ENCODE results near the gene SAP25.

The SAP25 gene

DNA sequence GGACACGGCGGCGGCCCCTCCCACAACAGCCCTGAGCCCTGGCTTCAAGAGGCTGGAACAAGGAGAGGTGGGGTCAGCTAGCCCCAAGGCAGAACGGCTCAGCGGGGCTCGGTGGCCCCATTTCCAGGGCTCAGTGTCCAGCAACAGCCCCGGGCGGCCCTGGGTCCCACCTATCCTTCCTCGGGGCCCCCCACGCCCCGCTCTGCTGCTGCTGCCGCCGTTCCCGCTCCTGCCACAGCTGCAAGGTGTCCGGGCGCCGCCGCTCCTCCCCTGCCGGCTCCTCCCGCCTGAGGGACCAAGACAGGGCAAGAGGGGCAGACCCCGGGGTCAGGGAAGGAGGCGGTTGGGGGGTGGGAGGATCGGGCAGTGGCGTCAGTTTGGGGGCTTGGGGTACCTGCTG lies 3.4 kb upstream of the SAP25 start:
- Histone ChIP-seq H3K9ac (ENCODE audit: low read length in 5 of 5) (no peak overlapping the region), H3K27ac (ENCODE audit: low read depth, low read length) (no peak overlapping the region), H3K4me3 (ENCODE audit: low read depth in 1 of 5, low read length in 5 of 5) (no peak overlapping the region), H3K27me3 (ENCODE audit: control insufficient read depth in 5 of 5, insufficient read depth in 4 of 5, low read length in 5 of 5) (no peaks in the 10 kb centered on the region), H3K9me3 (ENCODE audit: control insufficient read depth in 5 of 5, low read length in 5 of 5) (no peaks in the 10 kb centered on the region), H3K36me3 (ENCODE audit: control insufficient read depth in 5 of 5, insufficient read depth in 5 of 5, low read length in 5 of 5) (peaks cover 0 to 89% (median 73%) of the 10 kb centered on the region in 5 donors), H3K4me1 (ENCODE audit: control insufficient read depth in 5 of 5, insufficient read depth in 5 of 5, low read length in 5 of 5) (peaks cover 0 to 3% (median 2%) of the 10 kb centered on the region in 5 donors)

DNA sequence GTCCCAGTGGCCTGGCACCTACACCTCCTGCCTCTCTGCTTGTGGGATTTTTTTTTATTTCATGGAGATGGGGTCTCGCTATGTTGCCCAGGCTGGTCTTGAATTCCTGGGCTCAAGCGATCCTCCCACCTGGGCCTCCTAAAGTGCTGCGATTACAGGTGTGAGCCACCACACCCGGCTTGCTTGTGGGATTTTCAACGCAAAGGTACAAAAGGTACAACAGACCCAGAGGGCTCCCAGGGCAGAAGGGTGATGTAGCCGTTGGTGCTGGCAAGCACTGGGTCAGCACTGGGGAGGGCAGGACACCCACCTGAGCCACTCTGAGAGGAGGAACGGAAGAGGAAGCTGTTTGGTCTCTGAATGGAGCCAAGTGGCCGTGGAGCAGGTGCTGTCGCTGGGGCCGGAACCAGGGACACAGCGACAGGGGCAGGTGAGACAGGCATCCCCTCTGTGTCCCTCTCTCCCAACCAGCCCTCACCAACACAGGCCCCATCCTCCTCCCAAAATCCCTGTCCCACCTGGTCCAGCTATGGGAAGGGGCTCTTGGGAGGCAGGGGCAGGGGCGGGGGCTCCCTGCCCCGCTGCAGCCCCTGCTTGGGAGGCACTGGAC lies 2.8 kb upstream of the SAP25 start:
- Histone ChIP-seq H3K27me3 (ENCODE audit: control insufficient read depth in 5 of 5, insufficient read depth in 4 of 5, low read length in 5 of 5) (no peaks in the 10 kb centered on the region), H3K9ac (ENCODE audit: low read length in 5 of 5) (no peak overlapping the region), H3K4me3 (ENCODE audit: low read depth in 1 of 5, low read length in 5 of 5) (no peak overlapping the region), H3K9me3 (ENCODE audit: control insufficient read depth in 5 of 5, low read length in 5 of 5) (no peaks in the 10 kb centered on the region), H3K36me3 (ENCODE audit: control insufficient read depth in 5 of 5, insufficient read depth in 5 of 5, low read length in 5 of 5) (peaks cover 0 to 83% (median 67%) of the 10 kb centered on the region in 5 donors), H3K4me1 (ENCODE audit: control insufficient read depth in 5 of 5, insufficient read depth in 5 of 5, low read length in 5 of 5) (no peaks in the 10 kb centered on the region), H3K27ac (ENCODE audit: low read depth, low read length) (no peak overlapping the region)

DNA sequence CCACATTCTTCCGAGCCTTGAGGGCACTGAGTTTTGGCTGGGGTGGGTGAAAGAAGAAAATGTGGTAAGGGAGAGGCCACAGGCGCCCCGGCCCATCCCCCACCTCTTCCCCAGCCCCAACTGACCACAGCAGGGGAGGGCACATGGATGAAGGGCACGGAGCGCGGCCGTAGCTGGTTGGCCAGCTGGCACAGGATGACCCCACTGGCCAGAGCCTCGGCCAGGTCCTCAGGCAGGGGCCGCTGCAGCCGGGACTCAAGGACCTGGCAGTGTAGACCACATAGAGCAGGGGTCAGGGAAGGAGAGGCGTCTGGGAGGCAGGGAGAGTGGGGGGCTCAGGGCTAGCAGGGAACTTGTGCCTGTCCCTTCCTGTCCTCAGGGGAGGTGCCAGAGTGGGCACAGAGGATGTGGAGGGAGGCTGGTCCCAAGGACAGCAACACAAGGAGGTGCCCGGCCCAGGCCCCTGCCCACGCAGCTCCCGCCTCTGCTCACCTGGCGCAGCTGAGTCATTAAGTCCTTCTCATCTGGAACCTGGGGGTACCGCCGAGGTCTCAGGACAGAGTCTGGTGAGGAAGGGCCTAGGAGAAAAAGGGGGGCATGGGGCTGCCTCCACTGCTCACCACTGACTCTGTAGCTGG lies 2.2 kb upstream of the SAP25 start:
- H3K27ac ChIP-seq (ENCODE audit: low read depth, low read length), result no peak overlapping the region
- H3K27me3 ChIP-seq (ENCODE audit: control insufficient read depth in 5 of 5, insufficient read depth in 4 of 5, low read length in 5 of 5), result no peaks in the 10 kb centered on the region
- H3K4me1 ChIP-seq (ENCODE audit: control insufficient read depth in 5 of 5, insufficient read depth in 5 of 5, low read length in 5 of 5), result peaks cover 0 to 3% (median under 1%) of the 10 kb centered on the region in 5 donors
- H3K9me3 ChIP-seq (ENCODE audit: control insufficient read depth in 5 of 5, low read length in 5 of 5), result no peaks in the 10 kb centered on the region
- H3K9ac ChIP-seq (ENCODE audit: low read length in 5 of 5), result no peak overlapping the region
- H3K36me3 ChIP-seq (ENCODE audit: control insufficient read depth in 5 of 5, insufficient read depth in 5 of 5, low read length in 5 of 5), result peaks cover 0 to 77% (median 61%) of the 10 kb centered on the region in 5 donors
- H3K4me3 ChIP-seq (ENCODE audit: low read depth in 1 of 5, low read length in 5 of 5), result no peak overlapping the region

DNA sequence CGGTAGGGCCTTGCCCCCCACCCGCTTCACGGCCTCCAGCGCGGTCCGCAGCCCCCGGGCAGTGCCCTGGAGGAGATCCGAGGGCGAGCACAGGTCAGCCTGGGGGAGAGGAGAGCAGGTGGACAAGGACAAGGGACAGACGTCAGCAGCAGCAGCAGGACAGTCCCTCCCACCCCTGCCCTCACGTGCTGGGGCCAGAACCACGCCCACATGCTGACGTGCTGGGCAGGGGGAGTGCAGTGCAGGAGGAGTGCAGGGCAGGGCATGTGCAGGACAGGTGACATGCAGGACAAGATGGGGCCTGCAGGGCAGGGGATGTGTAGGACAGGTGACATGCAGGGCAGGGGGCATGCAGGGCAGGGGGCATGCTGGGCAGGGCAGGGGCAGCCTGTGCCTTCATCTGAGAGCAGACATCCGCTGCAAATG lies 1.5 kb upstream of the SAP25 start:
- Histone ChIP-seq H3K9me3 (ENCODE audit: control insufficient read depth in 5 of 5, low read length in 5 of 5) (no peaks in the 10 kb centered on the region), H3K36me3 (ENCODE audit: control insufficient read depth in 5 of 5, insufficient read depth in 5 of 5, low read length in 5 of 5) (peaks cover 0 to 71% (median 54%) of the 10 kb centered on the region in 5 donors), H3K4me3 (ENCODE audit: low read depth in 1 of 5, low read length in 5 of 5) (no peak overlapping the region), H3K9ac (ENCODE audit: low read length in 5 of 5) (no peak overlapping the region), H3K4me1 (ENCODE audit: control insufficient read depth in 5 of 5, insufficient read depth in 5 of 5, low read length in 5 of 5) (peaks cover 1 to 9% (median 3%) of the 10 kb centered on the region in 5 donors), H3K27me3 (ENCODE audit: control insufficient read depth in 5 of 5, insufficient read depth in 4 of 5, low read length in 5 of 5) (no peaks in the 10 kb centered on the region), H3K27ac (ENCODE audit: low read depth, low read length) (no peak overlapping the region)

DNA sequence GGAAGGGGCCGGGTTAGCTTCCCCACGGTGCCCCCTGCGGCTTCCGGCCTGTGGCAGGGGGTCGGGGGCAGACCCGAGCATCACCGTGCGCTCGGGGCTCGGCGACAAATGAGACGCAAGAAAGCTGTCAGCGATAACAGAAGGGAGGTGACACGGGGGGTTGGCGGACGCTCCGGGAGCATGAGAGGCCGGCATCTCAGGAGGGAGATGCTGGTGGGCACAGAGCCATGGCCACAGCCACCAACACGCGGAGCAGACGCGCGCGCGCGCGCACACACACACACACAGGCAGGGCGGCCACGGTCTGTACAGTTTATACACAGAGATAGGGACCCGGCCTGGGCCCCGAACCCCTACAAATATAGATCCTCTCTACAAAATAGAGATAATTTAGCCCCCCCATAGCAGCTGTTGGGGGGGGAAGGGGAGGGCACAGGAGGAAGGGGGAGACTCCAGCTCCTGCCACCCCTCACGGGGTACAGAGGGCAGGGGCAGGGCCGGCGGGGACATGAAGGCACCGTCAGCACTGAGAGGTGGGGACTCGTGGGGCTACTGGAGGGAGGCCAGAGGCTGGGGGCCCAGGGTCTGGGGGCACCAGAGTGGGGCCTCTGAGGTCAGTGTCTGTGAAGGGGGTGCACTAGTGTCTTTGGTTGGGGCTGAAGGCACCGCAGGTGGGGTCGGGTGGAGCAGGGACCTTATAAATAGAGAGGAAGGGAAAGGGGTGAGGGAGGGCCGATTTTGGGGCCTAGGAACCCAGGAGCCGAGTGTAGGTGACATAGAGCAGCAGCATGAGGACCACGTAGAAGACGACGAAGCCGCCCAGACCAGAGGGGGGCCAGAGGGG lies 884 bp upstream of the SAP25 start:
- peaks cover 0 to 65% (median 48%) of the 10 kb centered on the region in 5 donors for H3K36me3 ChIP-seq (ENCODE audit: control insufficient read depth in 5 of 5, insufficient read depth in 5 of 5, low read length in 5 of 5)
- H3K4me3 ChIP-seq (ENCODE audit: low read depth in 1 of 5, low read length in 5 of 5), result no peak overlapping the region
- no peak overlapping the region for H3K9ac ChIP-seq (ENCODE audit: low read length in 5 of 5)
- H3K4me1 ChIP-seq (ENCODE audit: control insufficient read depth in 5 of 5, insufficient read depth in 5 of 5, low read length in 5 of 5), result peaks cover 1 to 15% (median 10%) of the 10 kb centered on the region in 5 donors
- H3K9me3 ChIP-seq (ENCODE audit: control insufficient read depth in 5 of 5, low read length in 5 of 5), result no peaks in the 10 kb centered on the region
- H3K27me3 ChIP-seq (ENCODE audit: control insufficient read depth in 5 of 5, insufficient read depth in 4 of 5, low read length in 5 of 5), result no peaks in the 10 kb centered on the region
- no peak overlapping the region for H3K27ac ChIP-seq (ENCODE audit: low read depth, low read length)

DNA sequence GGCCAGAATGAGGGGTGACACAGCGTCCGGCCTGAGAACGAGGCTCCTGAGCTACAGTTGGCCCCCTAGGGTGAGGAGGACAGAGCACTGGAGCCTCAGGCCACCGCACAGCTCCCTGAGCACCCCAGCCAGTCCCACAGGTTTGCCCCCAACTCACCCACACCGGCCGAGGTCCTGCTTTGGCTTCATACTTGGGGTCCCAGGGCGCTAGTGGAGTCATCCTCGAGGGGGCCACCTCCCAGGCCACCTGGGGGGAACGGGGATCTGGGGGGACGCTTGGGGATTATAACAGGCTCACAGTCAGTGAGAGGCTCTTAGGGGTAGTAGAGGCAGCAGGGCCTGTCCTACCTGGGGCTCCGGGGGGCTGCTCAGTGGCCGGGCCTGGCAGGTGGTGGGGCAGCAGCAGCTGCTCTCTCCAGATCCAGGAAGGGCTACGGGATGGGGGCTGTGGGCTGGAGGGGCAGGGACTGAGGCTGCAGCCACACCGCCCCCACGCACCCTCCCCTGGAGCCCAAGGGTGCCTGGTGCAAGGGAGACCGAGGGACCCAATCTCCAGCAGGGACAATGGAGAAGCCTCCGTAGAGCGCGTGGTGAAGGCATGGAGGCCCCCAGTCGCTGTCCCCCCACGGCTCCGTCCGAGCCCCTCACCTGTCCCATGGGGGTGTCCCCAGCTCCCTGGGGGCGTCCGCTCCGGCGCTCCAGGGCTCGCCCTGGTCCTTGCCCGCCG lies 588 bp downstream of the SAP25 start:
- H3K4me1 ChIP-seq (ENCODE audit: control insufficient read depth in 5 of 5, insufficient read depth in 5 of 5, low read length in 5 of 5), result peaks cover 1 to 30% (median 22%) of the 10 kb centered on the region in 5 donors
- no peak overlapping the region for H3K9ac ChIP-seq (ENCODE audit: low read length in 5 of 5)
- no peak overlapping the region for H3K27ac ChIP-seq (ENCODE audit: low read depth, low read length)
- no peak overlapping the region for H3K4me3 ChIP-seq (ENCODE audit: low read depth in 1 of 5, low read length in 5 of 5)
- peaks cover 0 to 51% (median 36%) of the 10 kb centered on the region in 5 donors for H3K36me3 ChIP-seq (ENCODE audit: control insufficient read depth in 5 of 5, insufficient read depth in 5 of 5, low read length in 5 of 5)
- H3K27me3 ChIP-seq (ENCODE audit: control insufficient read depth in 5 of 5, insufficient read depth in 4 of 5, low read length in 5 of 5), result no peaks in the 10 kb centered on the region
- H3K9me3 ChIP-seq (ENCODE audit: control insufficient read depth in 5 of 5, low read length in 5 of 5), result no peaks in the 10 kb centered on the region

DNA sequence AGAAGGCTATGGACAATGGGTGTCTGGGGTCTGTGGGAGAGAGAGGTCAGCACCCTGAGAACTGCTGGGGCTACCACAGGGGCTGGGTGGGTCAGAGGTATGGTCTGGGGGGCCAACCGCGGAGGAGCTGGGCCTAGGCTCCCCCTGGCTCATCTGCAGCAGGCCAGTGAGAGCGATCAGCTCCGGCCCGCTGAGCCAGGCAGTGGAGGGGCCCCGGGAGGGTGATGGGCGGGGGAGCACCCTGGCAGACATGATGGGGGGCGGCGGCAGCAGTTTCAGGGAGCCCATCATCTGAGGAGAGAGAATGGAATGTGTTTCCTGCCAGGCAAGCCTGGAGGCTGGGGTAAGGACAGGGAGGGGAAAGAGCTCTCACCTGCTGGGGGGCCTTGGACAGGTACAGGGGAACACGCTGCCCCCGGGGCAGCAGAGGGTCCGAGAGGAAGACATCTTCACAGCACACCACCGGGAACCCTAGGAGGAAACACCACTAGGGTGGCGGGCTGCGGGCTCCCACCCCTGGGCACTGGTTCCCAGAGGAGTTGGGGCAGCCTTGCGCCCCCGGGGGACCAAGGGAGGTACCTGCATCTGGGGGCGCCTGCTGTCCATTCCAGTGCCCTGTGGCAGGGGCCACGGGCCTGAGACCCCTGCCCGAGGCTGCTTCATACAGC lies 1.3 kb downstream of the SAP25 start:
- no peak overlapping the region for H3K27ac ChIP-seq (ENCODE audit: low read depth, low read length)
- no peak overlapping the region for H3K4me3 ChIP-seq (ENCODE audit: low read depth in 1 of 5, low read length in 5 of 5)
- H3K9me3 ChIP-seq (ENCODE audit: control insufficient read depth in 5 of 5, low read length in 5 of 5), result no peaks in the 10 kb centered on the region
- no peaks in the 10 kb centered on the region for H3K27me3 ChIP-seq (ENCODE audit: control insufficient read depth in 5 of 5, insufficient read depth in 4 of 5, low read length in 5 of 5)
- H3K4me1 ChIP-seq (ENCODE audit: control insufficient read depth in 5 of 5, insufficient read depth in 5 of 5, low read length in 5 of 5), result peaks cover 1 to 35% (median 25%) of the 10 kb centered on the region in 5 donors
- H3K36me3 ChIP-seq (ENCODE audit: control insufficient read depth in 5 of 5, insufficient read depth in 5 of 5, low read length in 5 of 5), result peaks cover 0 to 44% (median 29%) of the 10 kb centered on the region in 5 donors
- no peak overlapping the region for H3K9ac ChIP-seq (ENCODE audit: low read length in 5 of 5)

DNA sequence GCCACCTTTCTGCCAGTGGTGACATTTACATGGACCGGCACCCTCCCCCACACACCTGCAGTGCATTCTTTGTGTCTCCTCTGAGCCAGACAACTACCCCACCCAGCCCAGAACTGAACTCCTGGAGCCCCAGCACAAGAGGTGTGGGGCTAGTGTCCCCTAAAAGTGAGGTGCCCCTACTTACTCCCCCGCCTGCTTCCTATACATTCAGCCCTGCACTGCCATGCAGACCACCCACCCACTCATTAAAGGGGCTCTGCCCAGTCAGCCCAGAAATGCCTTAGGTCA lies 1.9 kb downstream of the SAP25 start:
- Histone ChIP-seq H3K36me3 (ENCODE audit: control insufficient read depth in 5 of 5, insufficient read depth in 5 of 5, low read length in 5 of 5) (peaks cover 0 to 38% (median 23%) of the 10 kb centered on the region in 5 donors), H3K4me1 (ENCODE audit: control insufficient read depth in 5 of 5, insufficient read depth in 5 of 5, low read length in 5 of 5) (peaks cover 1 to 36% (median 25%) of the 10 kb centered on the region in 5 donors), H3K9ac (ENCODE audit: low read length in 5 of 5) (no peak overlapping the region), H3K9me3 (ENCODE audit: control insufficient read depth in 5 of 5, low read length in 5 of 5) (no peaks in the 10 kb centered on the region), H3K27ac (ENCODE audit: low read depth, low read length) (no peak overlapping the region), H3K4me3 (ENCODE audit: low read depth in 1 of 5, low read length in 5 of 5) (no peak overlapping the region), H3K27me3 (ENCODE audit: control insufficient read depth in 5 of 5, insufficient read depth in 4 of 5, low read length in 5 of 5) (no peaks in the 10 kb centered on the region)

DNA sequence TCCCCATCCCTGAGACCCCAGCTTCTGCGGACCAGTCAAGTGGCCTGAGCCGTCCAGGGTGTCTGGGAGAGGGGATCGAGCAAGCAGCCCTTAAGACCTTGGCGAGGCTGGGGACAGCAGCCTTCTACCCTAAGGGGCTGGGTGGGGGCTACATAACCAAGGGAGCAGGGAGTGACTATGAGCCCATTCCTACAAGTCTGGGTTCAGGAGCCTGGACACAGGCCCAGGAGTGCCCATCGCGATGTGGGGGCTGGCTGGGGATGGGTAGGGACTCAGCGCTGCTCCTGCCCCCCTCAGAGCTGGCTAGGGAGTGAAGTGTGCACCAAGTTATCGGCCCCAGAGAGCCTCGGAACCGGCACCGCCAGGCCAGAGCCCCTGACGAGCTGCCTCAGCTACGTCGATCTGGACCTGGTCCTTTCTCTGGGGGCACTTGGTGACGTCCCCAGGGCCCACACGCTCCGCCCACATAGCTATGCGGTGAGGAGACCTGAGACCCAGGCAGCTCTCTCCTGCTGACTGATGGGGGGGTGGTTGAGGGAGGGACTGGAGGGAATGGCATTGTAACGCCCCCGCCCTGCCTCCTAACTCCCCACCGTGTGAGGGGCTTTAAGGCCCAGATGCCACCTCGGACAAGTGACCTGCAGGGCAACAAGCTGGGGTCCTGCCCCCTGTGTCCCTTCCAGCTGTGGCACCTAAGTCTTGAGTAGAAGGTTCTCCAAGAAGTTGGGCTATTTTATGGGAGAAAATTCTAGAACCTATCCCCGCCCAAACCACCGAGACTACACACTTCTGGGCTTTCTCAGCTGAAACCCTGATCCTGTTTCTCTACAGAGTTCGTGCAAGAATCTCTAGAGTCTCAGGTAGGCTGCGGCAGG lies 2.5 kb downstream of the SAP25 start:
- Histone ChIP-seq H3K9ac (ENCODE audit: low read length in 5 of 5) (no peak overlapping the region), H3K36me3 (ENCODE audit: control insufficient read depth in 5 of 5, insufficient read depth in 5 of 5, low read length in 5 of 5) (peaks cover 0 to 32% (median 18%) of the 10 kb centered on the region in 5 donors), H3K27ac (ENCODE audit: low read depth, low read length) (no peak overlapping the region), H3K27me3 (ENCODE audit: control insufficient read depth in 5 of 5, insufficient read depth in 4 of 5, low read length in 5 of 5) (no peaks in the 10 kb centered on the region), H3K4me1 (ENCODE audit: control insufficient read depth in 5 of 5, insufficient read depth in 5 of 5, low read length in 5 of 5) (peaks cover 1 to 36% (median 25%) of the 10 kb centered on the region in 5 donors), H3K4me3 (ENCODE audit: low read depth in 1 of 5, low read length in 5 of 5) (no peak overlapping the region), H3K9me3 (ENCODE audit: control insufficient read depth in 5 of 5, low read length in 5 of 5) (no peaks in the 10 kb centered on the region)

Data from subcutaneous abdominal adipose tissue (tissue), 5 donors.